ENCODE results near the gene RESP18.
A peak's percentile ranks its signal among the peaks of the same experiment; 100 is the strongest.

Gene RESP18

DNA sequence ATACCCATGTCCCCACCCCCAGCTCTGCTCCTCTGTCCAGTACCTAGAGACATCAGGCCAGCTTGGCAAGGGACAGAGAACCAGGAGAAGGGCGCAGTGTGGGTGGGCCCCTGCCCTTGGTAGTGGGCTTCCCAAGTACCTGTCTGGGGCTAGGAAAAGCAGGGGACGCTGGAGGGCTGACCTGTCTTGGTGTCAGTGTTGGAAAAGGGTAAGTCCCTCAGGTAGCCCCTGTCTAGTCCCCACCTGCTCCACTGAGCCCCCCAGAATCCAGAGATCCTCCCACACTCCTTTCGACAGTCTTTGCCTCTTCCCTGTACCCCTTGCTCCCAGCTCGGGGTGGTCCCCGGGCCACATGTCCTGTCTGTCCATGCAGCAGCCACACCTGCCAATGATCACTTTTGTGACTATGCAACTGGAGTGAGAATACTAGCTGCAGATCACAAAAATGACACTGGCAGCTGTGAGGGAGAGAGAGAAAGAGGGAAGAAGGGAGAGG, 38.8 kb downstream of the RESP18 start:
- no peak overlapping the region for H3K4me3 ChIP-seq (ENCODE audit: low read depth, low read length)
- TF ChIP-seq, protein P1, sequence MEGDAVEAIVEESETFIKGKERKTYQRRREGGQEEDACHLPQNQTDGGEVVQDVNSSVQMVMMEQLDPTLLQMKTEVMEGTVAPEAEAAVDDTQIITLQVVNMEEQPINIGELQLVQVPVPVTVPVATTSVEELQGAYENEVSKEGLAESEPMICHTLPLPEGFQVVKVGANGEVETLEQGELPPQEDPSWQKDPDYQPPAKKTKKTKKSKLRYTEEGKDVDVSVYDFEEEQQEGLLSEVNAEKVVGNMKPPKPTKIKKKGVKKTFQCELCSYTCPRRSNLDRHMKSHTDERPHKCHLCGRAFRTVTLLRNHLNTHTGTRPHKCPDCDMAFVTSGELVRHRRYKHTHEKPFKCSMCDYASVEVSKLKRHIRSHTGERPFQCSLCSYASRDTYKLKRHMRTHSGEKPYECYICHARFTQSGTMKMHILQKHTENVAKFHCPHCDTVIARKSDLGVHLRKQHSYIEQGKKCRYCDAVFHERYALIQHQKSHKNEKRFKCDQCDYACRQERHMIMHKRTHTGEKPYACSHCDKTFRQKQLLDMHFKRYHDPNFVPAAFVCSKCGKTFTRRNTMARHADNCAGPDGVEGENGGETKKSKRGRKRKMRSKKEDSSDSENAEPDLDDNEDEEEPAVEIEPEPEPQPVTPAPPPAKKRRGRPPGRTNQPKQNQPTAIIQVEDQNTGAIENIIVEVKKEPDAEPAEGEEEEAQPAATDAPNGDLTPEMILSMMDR (IDR thresholded peaks at IDR 0.05; ENCODE audit: low read depth, low read length), result no peak
- in situ Hi-C loops (cut with HindIII; ENCODE audit: low sequenced_read_pairs), result no loop called here
- DNase-seq (ENCODE audit: low read depth, low spot score), result no peak

DNA sequence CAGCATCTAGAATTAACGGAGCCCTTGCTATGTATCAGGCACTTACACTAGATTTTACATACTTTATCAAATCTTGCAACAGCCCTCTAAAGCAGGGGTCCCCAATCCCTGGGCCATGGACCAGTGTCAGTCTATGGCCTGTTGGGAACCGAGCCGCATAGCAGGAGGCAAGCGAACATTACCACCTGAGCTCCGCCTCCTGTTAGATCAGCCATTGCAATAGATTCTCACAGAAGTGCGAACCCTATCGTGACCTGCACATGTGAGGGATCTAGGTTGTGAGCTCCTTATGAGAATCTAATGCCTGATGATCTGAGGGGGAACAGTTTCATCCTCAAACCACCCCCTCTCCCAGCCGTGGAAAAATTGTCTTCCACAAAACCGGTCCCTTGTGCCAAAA, 39.9 kb downstream of the RESP18 start:
- no peak overlapping the region for H3K4me3 ChIP-seq (ENCODE audit: low read depth, low read length)
- DNase-seq (ENCODE audit: low read depth, low spot score), result no peak
- TF ChIP-seq, protein P1 (IDR thresholded peaks at IDR 0.05; ENCODE audit: low read depth, low read length), result no peak
- in situ Hi-C loops (cut with HindIII; ENCODE audit: low sequenced_read_pairs), result no loop called here

DNA sequence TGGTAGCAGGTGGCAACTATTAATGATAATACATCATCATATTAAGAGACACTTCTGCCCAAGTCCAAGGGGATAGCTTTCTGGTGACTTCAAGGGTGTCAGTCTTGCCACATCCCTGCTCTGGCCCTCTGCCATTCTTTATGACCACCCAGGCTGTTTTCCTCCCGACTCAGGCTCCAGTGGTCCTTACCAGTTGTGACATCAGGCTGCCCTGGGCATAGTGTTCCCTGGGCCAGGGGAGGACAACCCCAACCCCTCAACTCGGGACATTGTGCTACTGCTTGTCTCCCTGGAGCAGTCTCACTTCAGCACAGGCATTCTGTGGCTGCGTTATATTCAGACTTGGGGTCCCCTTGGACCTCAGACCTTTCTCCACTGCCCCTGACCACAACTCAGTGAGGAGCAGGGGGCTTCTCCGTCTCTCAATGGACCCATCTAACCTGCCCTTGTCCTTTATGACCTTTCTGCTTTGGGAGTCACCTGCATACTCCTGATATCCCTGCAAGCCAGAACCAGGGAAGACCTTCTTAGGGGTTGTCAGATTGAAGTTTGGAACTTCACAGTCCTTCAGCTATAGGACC, 40.5 kb downstream of the RESP18 start:
- H3K4me3 ChIP-seq (ENCODE audit: low read depth, low read length), result no peak overlapping the region
- TF ChIP-seq, protein P1 (IDR thresholded peaks at IDR 0.05; ENCODE audit: low read depth, low read length), result no peak
- no peak for DNase-seq (ENCODE audit: low read depth, low spot score)
- in situ Hi-C loops (cut with HindIII; ENCODE audit: low sequenced_read_pairs), result no loop called here

DNA sequence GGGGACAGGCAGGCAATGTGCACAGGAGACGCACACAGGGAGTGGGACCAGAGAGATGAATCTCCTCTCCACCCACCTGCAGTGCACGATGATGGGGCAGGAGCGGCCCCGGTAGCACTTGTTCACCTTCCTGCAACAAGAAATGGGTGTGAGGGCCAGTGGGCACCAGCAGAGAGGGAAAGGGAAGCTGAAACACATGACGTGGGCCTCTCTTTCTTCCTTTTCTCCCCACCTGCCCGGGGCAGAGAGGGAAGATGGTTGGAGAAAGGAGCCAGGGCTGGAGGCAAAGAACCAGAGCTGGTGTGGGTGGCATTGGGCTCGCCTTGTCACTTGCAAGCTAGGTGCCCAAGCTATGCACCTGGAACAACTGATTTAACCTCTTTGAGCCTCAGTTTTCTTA, 41.1 kb downstream of the RESP18 start:
- in situ Hi-C loops (cut with HindIII; ENCODE audit: low sequenced_read_pairs), result no loop called here
- H3K4me3 ChIP-seq (ENCODE audit: low read depth, low read length), result no peak overlapping the region
- TF ChIP-seq, protein P1 (IDR thresholded peaks at IDR 0.05; ENCODE audit: low read depth, low read length), result no peak
- DNase-seq (ENCODE audit: low read depth, low spot score), result no peak

DNA sequence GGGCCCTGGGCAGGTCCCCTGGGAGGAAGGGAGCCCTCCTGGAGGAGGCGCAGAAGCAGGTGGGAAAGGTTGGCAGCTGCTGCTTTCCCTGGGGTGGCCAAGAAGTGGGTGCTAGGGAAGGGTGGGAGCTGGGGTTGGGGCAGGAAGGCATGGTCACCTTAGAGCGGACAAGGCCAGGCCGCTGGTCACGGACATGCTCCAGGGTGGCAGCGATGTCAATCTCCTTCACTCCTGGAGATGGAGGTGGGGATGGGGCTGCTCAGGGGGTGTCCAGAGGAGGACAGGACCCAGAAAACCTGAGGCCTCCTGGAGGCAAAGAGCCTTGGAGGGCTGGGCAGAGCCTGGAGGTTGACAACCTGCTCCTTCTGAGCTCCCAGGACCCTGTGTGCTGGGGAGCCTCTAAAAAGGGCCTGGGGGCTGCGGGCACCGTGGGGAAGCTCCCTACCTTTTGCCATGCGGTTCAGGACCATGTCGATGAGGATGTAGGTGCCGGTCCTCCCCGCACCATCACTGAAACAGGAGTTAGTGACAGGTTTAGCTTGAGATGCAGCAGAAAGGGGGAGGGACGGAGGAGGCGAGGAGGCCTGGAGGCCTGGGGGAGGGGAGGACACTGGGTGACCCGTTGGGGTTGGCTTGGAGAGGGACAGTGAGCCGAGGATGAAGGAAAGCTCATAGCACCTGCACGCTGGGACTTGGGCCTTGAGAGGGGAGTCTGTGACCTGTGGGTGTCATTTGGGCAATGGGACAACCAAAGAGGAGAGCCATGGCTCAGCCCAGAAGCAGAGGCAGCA, 42.0 kb downstream of the RESP18 start:
- in situ Hi-C loops (cut with HindIII; ENCODE audit: low sequenced_read_pairs), result no loop called here
- TF ChIP-seq, protein P1 (IDR thresholded peaks at IDR 0.05; ENCODE audit: low read depth, low read length), result no peak
- H3K4me3 ChIP-seq (ENCODE audit: low read depth, low read length), result no peak overlapping the region
- no peak for DNase-seq (ENCODE audit: low read depth, low spot score)

DNA sequence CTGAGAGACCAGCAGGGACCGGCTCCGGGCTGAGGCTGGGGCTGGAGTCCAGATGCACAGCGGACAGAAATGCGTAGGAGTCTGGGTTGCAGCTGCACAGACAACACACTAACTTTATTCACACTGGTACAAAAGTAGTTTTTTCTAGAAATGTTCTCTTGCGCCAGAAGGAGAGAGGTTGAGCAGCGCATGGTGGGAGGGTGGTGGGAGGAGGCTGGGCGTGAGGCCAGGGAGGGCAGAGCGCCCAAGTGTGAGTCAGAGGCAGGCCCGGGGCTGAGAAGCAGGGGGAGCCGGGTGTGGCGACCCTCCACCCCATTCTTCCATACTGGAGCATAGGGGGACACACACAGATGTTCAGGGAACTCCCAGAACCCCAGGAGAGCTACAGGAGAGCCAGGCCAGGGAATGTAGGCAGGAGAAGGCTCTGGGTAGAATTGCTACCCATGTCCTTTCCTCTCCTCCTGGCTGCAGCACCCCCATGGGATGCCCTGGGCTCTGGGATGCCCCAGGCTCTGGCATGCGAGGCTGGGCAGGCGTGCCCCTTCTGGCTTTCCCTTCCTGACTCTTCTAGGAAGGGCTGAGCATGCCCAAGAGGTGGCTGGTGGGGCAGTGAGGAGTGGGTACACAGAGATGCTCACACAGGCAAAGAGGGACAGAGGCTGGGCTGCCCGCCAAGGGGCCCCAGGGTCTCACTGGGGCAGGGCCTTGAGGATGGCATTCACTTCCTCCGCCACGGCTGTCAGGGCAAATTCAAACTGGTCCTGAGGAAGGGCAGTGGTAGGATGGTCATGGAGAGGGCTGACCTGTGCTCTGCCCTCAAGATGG, 42.8 kb downstream of the RESP18 start:
- no peak overlapping the region for H3K4me3 ChIP-seq (ENCODE audit: low read depth, low read length)
- TF ChIP-seq, protein P1 (IDR thresholded peaks at IDR 0.05; ENCODE audit: low read depth, low read length), result no peak
- DNase-seq (ENCODE audit: low read depth, low spot score), result peak; percentile 90
- in situ Hi-C loops (cut with HindIII; ENCODE audit: low sequenced_read_pairs), result no loop called here

Measured in astrocyte of the spinal cord (primary cell).